Calu3 (cell line): ENCODE measurements around the gene CAMK1D. TPM values are rescaled to one million over a fixed set of nuclear protein-coding genes. Genes with fewer than 3 reads are reported as not detected.

Source experiments
- BruUV-seq: library from RNA; stranded (reverse); fragments of 400-500 nt; replicated peaks from 2 replicates; lab custom pipeline; 2021; lab: Mats Ljungman, UMichigan
- CTCF ChIA-PET: fragments of 300-600 bp; sonication (Branson Sonifier 250); formaldehyde crosslinking; loops from one replicate; lab custom pipeline; 2022; ENCODE audit warnings: antibody characterized with exemption; lab: Charles Lee
- DNase-seq: peaks from one replicate; pipeline ENCODE4 v3.0.0; 2022
- H3K27ac Mint-ChIP-seq: one replicate; pipeline ENCODE4 v1.8.0; 2022; ENCODE audit warnings: mixed read lengths; ENCODE audit not compliant: unreplicated experiment
- H3K27me3 Mint-ChIP-seq: one replicate; pipeline ENCODE4 v1.8.0; 2022; ENCODE audit warnings: mixed read lengths; ENCODE audit not compliant: unreplicated experiment
- H3K36me3 Mint-ChIP-seq: one replicate; pipeline ENCODE4 v1.8.0; 2022; ENCODE audit warnings: mild to moderate bottlenecking, moderate library complexity, mixed read lengths; ENCODE audit not compliant: insufficient read depth, unreplicated experiment
- H3K4me1 Mint-ChIP-seq: one replicate; pipeline ENCODE4 v1.8.0; 2022; ENCODE audit warnings: mild to moderate bottlenecking, low read depth, mixed read lengths; ENCODE audit not compliant: unreplicated experiment
- H3K4me3 Mint-ChIP-seq: one replicate; pipeline ENCODE4 v1.8.0; 2022; ENCODE audit warnings: mild to moderate bottlenecking, low read depth, moderate library complexity, mixed read lengths; ENCODE audit not compliant: unreplicated experiment
- H3K9me3 Mint-ChIP-seq: one replicate; pipeline ENCODE4 v1.8.0; 2022; ENCODE audit warnings: low read depth, mixed read lengths; ENCODE audit not compliant: unreplicated experiment
- intact Hi-C: fragments of 100-400 bp; cut with micrococcal nuclease; formaldehyde crosslinking; loops from one replicate; pipeline ENCODE4 v1.10.0; 2022; ENCODE audit not compliant: unreplicated experiment
- total RNA-seq: library from RNA; stranded (reverse); gene quantifications from 2 replicates; pipeline ENCODE4 v1.2.3, GENCODE V29; 2022
- TF ChIP-seq, protein P1 (sequence below): fragments of 200-600 bp; IDR thresholded peaks from one replicate; pipeline ENCODE4 v1.8.0; 2022; ENCODE audit warnings: antibody characterized with exemption; ENCODE audit not compliant: unreplicated experiment

Gene CAMK1D
- total RNA-seq, 1 experiment from 2014 or later = 2.6 TPM

DNA sequence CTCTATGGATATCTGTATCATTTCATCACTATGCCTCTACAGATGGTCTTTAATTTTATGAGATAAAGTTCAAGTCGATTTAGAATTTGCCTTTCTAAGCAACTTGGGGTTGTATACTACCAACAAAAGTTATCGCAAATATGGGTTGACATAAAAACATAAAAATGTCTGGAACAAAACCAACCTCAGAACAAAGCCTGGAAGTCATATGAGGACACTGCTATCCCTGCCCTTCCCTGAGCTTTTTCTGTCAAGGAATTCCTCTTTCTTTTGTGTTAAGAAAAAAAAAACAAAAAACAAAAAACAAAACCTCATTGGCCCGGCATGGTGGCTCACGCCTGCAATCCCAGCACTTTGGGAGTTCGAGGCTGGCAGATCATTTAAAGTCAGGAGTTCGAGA is 319.3 kb downstream of the CAMK1D start:
- H3K4me1 Mint-ChIP-seq = no peaks in the 10 kb centered on the region
- DNase-seq = no peak
- no TSS peak for BruUV-seq
- H3K4me3 Mint-ChIP-seq = no peak overlapping the region
- TF ChIP-seq, protein P1, sequence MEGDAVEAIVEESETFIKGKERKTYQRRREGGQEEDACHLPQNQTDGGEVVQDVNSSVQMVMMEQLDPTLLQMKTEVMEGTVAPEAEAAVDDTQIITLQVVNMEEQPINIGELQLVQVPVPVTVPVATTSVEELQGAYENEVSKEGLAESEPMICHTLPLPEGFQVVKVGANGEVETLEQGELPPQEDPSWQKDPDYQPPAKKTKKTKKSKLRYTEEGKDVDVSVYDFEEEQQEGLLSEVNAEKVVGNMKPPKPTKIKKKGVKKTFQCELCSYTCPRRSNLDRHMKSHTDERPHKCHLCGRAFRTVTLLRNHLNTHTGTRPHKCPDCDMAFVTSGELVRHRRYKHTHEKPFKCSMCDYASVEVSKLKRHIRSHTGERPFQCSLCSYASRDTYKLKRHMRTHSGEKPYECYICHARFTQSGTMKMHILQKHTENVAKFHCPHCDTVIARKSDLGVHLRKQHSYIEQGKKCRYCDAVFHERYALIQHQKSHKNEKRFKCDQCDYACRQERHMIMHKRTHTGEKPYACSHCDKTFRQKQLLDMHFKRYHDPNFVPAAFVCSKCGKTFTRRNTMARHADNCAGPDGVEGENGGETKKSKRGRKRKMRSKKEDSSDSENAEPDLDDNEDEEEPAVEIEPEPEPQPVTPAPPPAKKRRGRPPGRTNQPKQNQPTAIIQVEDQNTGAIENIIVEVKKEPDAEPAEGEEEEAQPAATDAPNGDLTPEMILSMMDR = no peak
- H3K27ac Mint-ChIP-seq = no peak overlapping the region
- CTCF ChIA-PET = no interaction called here
- intact Hi-C loops = no loop called here
- H3K36me3 Mint-ChIP-seq = no peaks in the 10 kb centered on the region
- no peaks in the 10 kb centered on the region for H3K9me3 Mint-ChIP-seq
- peaks cover 16% of the 10 kb centered on the region for H3K27me3 Mint-ChIP-seq

DNA sequence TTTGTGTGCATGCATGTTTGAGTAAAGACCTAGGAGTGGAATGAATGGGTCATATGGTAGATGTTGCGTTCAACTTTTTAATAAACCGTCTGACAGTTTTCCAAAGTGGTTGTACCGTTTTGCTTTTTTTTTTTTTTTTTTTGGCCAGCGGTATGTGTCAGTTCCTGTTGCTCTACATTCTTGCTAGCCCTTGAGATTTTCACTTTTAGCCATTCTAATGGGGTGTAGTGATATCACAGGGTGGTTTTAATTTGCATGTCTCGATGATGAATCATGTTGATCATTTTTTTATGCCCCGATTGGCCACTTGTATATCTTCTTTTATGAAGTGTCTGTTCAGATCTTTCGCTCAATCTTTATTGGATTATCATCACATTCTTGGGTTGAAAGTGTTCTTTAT is 320.7 kb downstream of the CAMK1D start:
- no peak overlapping the region for H3K27ac Mint-ChIP-seq
- TF ChIP-seq, protein P1 = no peak
- BruUV-seq = no TSS peak
- no peaks in the 10 kb centered on the region for H3K9me3 Mint-ChIP-seq
- H3K27me3 Mint-ChIP-seq = peaks cover 12% of the 10 kb centered on the region
- intact Hi-C loops = no loop called here
- H3K36me3 Mint-ChIP-seq = no peaks in the 10 kb centered on the region
- no peak for DNase-seq
- H3K4me3 Mint-ChIP-seq = no peak overlapping the region
- no peaks in the 10 kb centered on the region for H3K4me1 Mint-ChIP-seq
- CTCF ChIA-PET = no interaction called here

DNA sequence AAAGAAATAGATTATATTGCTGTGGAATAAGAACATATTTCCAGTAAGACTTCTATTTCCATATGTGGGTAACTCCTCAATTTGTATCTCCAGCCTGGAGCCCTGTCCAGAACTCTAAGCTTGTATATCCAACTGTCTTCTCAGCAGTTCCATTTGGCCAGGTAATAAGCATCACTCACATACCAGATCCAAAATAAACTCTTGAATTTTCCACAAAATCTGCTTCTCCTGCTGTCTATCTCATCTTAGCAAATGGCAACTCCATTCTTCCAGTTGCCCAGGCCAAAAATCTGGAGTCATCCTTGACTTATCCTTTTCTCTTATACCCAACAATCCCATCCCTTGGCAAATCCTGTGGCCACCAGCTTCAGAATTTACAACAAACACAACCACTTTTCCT is 325.8 kb downstream of the CAMK1D start:
- Mint-ChIP-seq H3K4me1 (no peaks in the 10 kb centered on the region), H3K27ac (no peak overlapping the region), H3K27me3 (peaks cover 50% of the 10 kb centered on the region), H3K9me3 (no peaks in the 10 kb centered on the region), H3K4me3 (no peak overlapping the region), H3K36me3 (no peaks in the 10 kb centered on the region)
- CTCF ChIA-PET = interaction anchor here (0.8 kb wide), 2 partner anchors 635 to 1240 kb away, joined by 5 to 6 read pairs; no protein-coding TSS in a partner anchor
- TF ChIP-seq, protein P1 = no peak
- no peak for DNase-seq
- intact Hi-C loops = no loop called here
- BruUV-seq = no TSS peak

DNA sequence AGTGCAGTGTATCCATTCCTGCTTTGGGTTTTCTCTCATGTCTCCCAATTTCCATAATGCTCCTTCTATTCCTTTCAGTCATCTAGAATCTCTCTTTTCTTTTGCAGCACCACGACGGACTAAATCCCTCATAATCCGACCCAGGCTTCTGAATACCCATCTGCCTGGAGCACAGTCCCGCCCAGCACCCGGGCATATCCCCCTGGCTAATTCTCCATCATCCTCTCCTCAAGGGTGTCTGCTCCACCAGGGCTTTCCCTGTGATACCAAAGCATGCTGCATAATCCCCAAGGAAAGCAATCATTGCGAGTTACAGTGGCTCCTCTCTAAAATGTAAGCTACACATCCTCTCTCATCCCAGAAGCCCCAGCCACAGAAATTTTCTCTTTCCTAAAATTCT is 330.3 kb downstream of the CAMK1D start:
- no peak overlapping the region for H3K4me3 Mint-ChIP-seq
- H3K36me3 Mint-ChIP-seq = no peaks in the 10 kb centered on the region
- no peak overlapping the region for H3K27ac Mint-ChIP-seq
- CTCF ChIA-PET = no interaction called here
- H3K9me3 Mint-ChIP-seq = no peaks in the 10 kb centered on the region
- no TSS peak for BruUV-seq
- H3K27me3 Mint-ChIP-seq = peaks cover 67% of the 10 kb centered on the region
- DNase-seq = no peak
- TF ChIP-seq, protein P1 = no peak
- no peaks in the 10 kb centered on the region for H3K4me1 Mint-ChIP-seq
- intact Hi-C loops = no loop called here
